Stomach (tissue), 9 donors: Measurements from ENCODE around the gene ELAC1. TPM values are rescaled to one million over a fixed set of nuclear protein-coding genes. Genes with fewer than 3 reads are reported as not detected.

Experiments used
- DNase-seq, 2 donors: peaks; one replicate each; pipeline versions ENCODE4 v3.0.0 to v3.0.0-alpha.2; 2013 to 2019
- H3K27ac ChIP-seq, 5 donors: fragments of 200-600 bp in 4 of 5; sonication (generic) in 4 of 5; one replicate each; pipeline ENCODE4 v1.5.1; 2013 to 2019; ENCODE audit warnings: mild to moderate bottlenecking in 1 of 5, moderate library complexity in 1 of 5
- H3K27me3 ChIP-seq, 3 donors: fragments of 200-600 bp; sonication (generic); one replicate each; pipeline ENCODE4 v1.5.1; 2017 to 2019; ENCODE audit warnings: mixed run types in 1 of 3
- H3K36me3 ChIP-seq, 4 donors: fragments of 200-600 bp; sonication (generic); 1 replicate in 3 of 4; 2 replicates in 1 of 4; pipeline ENCODE4 v1.5.1; 2016 to 2019
- H3K4me1 ChIP-seq, 4 donors: fragments of 200-600 bp; sonication (generic); one replicate each; pipeline ENCODE4 v1.5.1; 2016 to 2019
- H3K4me3 ChIP-seq, 4 donors: fragments of 200-600 bp; sonication (generic) in 3 of 4; one replicate each; pipeline ENCODE4 v1.5.1; 2016 to 2019; ENCODE audit warnings: mild to moderate bottlenecking in 1 of 4
- H3K9me3 ChIP-seq, 4 donors: fragments of 200-600 bp; sonication (generic); one replicate each; pipeline ENCODE4 v1.5.1; 2016 to 2019
- EP300 ChIP-seq: sonication (generic); formaldehyde crosslinking; IDR thresholded peaks from one replicate; pipeline ENCODE4 v1.6.1; 2017; ENCODE audit warnings: antibody characterized with exemption
- POLR2A ChIP-seq, 4 donors: fragments of 450-650 bp; IDR thresholded peaks; one replicate each; pipeline ENCODE4 v1.6.1; 2016; ENCODE audit warnings: antibody characterized with exemption in 4 of 4, control low read depth in 2 of 4, mild to moderate bottlenecking in 1 of 4, moderate library complexity in 1 of 4
- POLR2AphosphoS5 ChIP-seq, 3 donors: sonication (generic); formaldehyde crosslinking; IDR thresholded peaks; one replicate each; pipeline ENCODE4 v1.6.1; 2016; ENCODE audit warnings: antibody characterized with exemption in 3 of 3
- WGBS, 5 donors: extraction: QIAGEN DNeasy Blood & Tissue Kit in 3 of 5; methylation state at CpG; one replicate each; pipeline versions ENCODE4 v1.1.5 to v1.1.7; 2013 to 2018; 5-methylcytosine and 5-hydroxymethylcytosine counted together
- intact Hi-C: fragments of 100-400 bp; cut with DNase I; formaldehyde crosslinking; loops from one replicate; pipeline ENCODE4 v1.15.1; 2023; ENCODE audit warnings: low total_unique reads
- polyA plus RNA-seq, 3 donors: library from polyadenylated mRNA; stranded (reverse); fragments of 200-250 nt; gene quantifications; one replicate each; pipeline ENCODE4 v1.2.3, GENCODE V29; 2013
- total RNA-seq, 5 donors: library from RNA; depleted of rRNA; stranded (reverse); fragments of >200 nt; gene quantifications; one replicate each; pipeline versions ENCODE4 v1.1.0 to v1.2.3, GENCODE V29; 2014 to 2016
- TF ChIP-seq, protein P1 (sequence below), 7 experiments: fragments of 450-650 bp in 4 of 7; fragments of 200-600 bp in 3 of 7; sonication (generic) in 3 of 7; IDR thresholded peaks; one replicate each; pipeline ENCODE4 v1.5.1; 2016 to 2019; ENCODE audit warnings: antibody characterized with exemption in 7 of 7, control low read depth in 2 of 7, mild to moderate bottlenecking in 1 of 7
- donor health status: healthy with polysubstance abuse.
- donor health status: Bipolar disorder and iron deficiency.
- donor health status: healthy.

ELAC1 gene
- total and polyA plus RNA-seq, 8 donors, result 0.87 to 22.8 (median 6.4) TPM

- peaks cover 0 to 15% (median 5%) of the 10 kb centered on the region in 4 donors for H3K9me3 ChIP-seq
- WGBS, 5 donors, result 62 to 81% (median 68%) methylated on average over 1 of the region's 1 CpG
- H3K4me1 ChIP-seq, result peaks cover 0 to 16% (median 3%) of the 10 kb centered on the region in 4 donors
- H3K27me3 ChIP-seq, result no peaks in the 10 kb centered on the region
- intact Hi-C loops, result no loop called here
- H3K4me3 ChIP-seq, result no peak overlapping the region
- H3K36me3 ChIP-seq, result peaks cover 29 to 63% (median 54%) of the 10 kb centered on the region in 4 donors
- DNase-seq, result no peak
- TF ChIP-seq, protein P1, sequence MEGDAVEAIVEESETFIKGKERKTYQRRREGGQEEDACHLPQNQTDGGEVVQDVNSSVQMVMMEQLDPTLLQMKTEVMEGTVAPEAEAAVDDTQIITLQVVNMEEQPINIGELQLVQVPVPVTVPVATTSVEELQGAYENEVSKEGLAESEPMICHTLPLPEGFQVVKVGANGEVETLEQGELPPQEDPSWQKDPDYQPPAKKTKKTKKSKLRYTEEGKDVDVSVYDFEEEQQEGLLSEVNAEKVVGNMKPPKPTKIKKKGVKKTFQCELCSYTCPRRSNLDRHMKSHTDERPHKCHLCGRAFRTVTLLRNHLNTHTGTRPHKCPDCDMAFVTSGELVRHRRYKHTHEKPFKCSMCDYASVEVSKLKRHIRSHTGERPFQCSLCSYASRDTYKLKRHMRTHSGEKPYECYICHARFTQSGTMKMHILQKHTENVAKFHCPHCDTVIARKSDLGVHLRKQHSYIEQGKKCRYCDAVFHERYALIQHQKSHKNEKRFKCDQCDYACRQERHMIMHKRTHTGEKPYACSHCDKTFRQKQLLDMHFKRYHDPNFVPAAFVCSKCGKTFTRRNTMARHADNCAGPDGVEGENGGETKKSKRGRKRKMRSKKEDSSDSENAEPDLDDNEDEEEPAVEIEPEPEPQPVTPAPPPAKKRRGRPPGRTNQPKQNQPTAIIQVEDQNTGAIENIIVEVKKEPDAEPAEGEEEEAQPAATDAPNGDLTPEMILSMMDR (IDR thresholded peaks at IDR 0.05), result no peak
- TF ChIP-seq POLR2AphosphoS5 (IDR thresholded peaks at IDR 0.05) (no peak), EP300 (no peak), POLR2A (IDR thresholded peaks at IDR 0.05) (no peak)
- no peak overlapping the region for H3K27ac ChIP-seq
These were observed 13.5 kb downstream of the ELAC1 start for GRCh38 chr18:50981381-50981780.

DNA sequence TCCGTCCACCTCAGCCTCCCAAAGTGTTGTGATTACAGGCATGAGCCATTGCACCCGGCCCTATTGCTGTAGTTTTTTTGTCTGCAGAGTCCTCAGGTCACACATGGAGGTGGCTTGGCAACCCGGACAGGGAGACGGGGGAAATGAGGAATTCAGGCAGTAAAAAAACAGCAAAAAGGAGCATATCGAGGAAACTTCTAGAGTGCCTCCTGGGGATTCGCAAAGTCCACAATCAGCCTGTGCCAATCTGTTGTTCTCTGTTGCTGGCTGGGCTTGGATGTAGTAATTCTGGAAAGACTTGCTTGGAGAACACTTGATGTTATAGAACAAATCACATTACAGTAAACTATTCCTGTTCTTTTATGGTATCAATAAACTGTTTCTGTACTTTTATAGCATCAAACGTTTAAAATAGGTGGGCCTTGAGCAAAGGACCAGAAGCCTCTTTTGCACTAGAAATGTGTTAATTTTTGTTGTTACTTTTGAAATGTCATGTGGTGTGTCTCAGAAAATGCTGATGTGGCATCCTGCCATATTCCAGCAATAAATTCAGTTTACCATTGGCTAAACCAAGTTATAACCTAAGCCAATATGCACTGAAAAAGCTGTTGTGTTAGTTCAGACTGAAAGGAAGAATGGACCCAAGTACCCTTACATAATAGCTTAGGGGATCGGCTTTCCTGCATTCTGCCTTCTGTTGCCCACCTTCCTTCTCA lies 14.4 kb downstream of the ELAC1 start:
- TF ChIP-seq POLR2A (IDR thresholded peaks at IDR 0.05), result no peak
- no peak overlapping the region for H3K4me3 ChIP-seq
- peaks cover 0 to 24% (median 4%) of the 10 kb centered on the region in 4 donors for H3K4me1 ChIP-seq
- no peak for DNase-seq
- WGBS, 5 donors, result 85 to 89% (median 87%) methylated on average over 8 of the region's 8 CpGs
- H3K36me3 ChIP-seq, result peaks cover 22 to 61% (median 54%) of the 10 kb centered on the region in 4 donors
- no peaks in the 10 kb centered on the region for H3K27me3 ChIP-seq
- H3K9me3 ChIP-seq, result peaks cover 0 to 7% (median 2%) of the 10 kb centered on the region in 4 donors
- intact Hi-C loops, result no loop called here
- no peak overlapping the region for H3K27ac ChIP-seq

GRCh38 chr18:50982802-50983179 lies 15.0 kb downstream of the ELAC1 start:
- no peak for TF ChIP-seq EP300
- no peak for TF ChIP-seq POLR2A (IDR thresholded peaks at IDR 0.05)
- no peak for TF ChIP-seq POLR2AphosphoS5 (IDR thresholded peaks at IDR 0.05)
- TF ChIP-seq, protein P1 (IDR thresholded peaks at IDR 0.05), result no peak
- DNase-seq, result no peak
- Histone ChIP-seq H3K36me3 (peaks cover 21 to 61% (median 52%) of the 10 kb centered on the region in 4 donors), H3K27ac (no peak overlapping the region), H3K4me1 (peaks cover 0 to 25% (median 6%) of the 10 kb centered on the region in 4 donors), H3K27me3 (no peaks in the 10 kb centered on the region), H3K4me3 (no peak overlapping the region), H3K9me3 (peaks cover 0 to 2% (median 0%) of the 10 kb centered on the region in 4 donors)
- 86 to 97% (median 95%) methylated on average over 3 of the region's 3 CpGs for WGBS, 5 donors
- intact Hi-C loops, result no loop called here

- TF ChIP-seq POLR2A (IDR thresholded peaks at IDR 0.05) (no peak), EP300 (no peak), POLR2AphosphoS5 (IDR thresholded peaks at IDR 0.05) (no peak)
- TF ChIP-seq, protein P1 (IDR thresholded peaks at IDR 0.05), result no peak
- no peaks in the 10 kb centered on the region for H3K9me3 ChIP-seq
- no peak for DNase-seq
- no peak overlapping the region for H3K27ac ChIP-seq
- no peak overlapping the region for H3K4me3 ChIP-seq
- H3K36me3 ChIP-seq, result peaks cover 6 to 39% (median 33%) of the 10 kb centered on the region in 4 donors
- WGBS, 5 donors, result 82 to 89% (median 85%) methylated on average over 2 of the region's 2 CpGs
- peaks cover 0 to 25% (median 6%) of the 10 kb centered on the region in 4 donors for H3K4me1 ChIP-seq
- H3K27me3 ChIP-seq, result no peaks in the 10 kb centered on the region
- intact Hi-C loops, result no loop called here
These were observed 18.7 kb downstream of the ELAC1 start for GRCh38 chr18:50986360-50987087.
